Left colon (tissue), 2 donors: ENCODE measurements around the gene TMEM72. TPM values are rescaled to one million over a fixed set of nuclear protein-coding genes. Genes with fewer than 3 reads are reported as not detected.
A peak's percentile ranks its signal among the peaks of the same experiment; 100 is the strongest.
"Not testable (repeated sequence)": the region's sequence is repeated elsewhere in the genome, so short reads cannot be mapped to it uniquely, and the experiment has no call there.

Source experiments
- ATAC-seq: fragments of 200-7000 bp; cut with Tn5 transposase; one replicate; pipeline ENCODE4 v1.9.1; 2020; ENCODE audit warnings: mild to moderate bottlenecking, moderate library complexity
- DNase-seq, 2 donors: peaks; one replicate each; pipeline ENCODE4 v3.0.0-alpha.2; 2020
- intact Hi-C, 2 donors: fragments of 100-400 bp; cut with DNase I in 1 of 2; cut with micrococcal nuclease in 1 of 2; formaldehyde crosslinking; loops; one replicate each; pipeline versions ENCODE4 v1.11.2 to v1.14.0; 2022; cut with DNase I, micrococcal nuclease
- long read RNA-seq: library from polyadenylated mRNA; unstranded; transcript quantifications from one replicate; pipeline ENCODE4 v2.0.0, GENCODE V29; 2021
- total RNA-seq, 2 donors: library from RNA; stranded (reverse); fragmentation: NEBNext Ultra II Directional; extraction: Animal tissue kit (Norgen Biotek cat#: 25700); gene quantifications; one replicate each; pipeline ENCODE4 v1.2.1, GENCODE V29; 2021
- donor health status: DM: no; HTN: no; CAD: no.
- donor health status: DM: yes; HTN: yes; CAD: no.

TMEM72 gene
- total RNA-seq = 10 to 100 TPM; 25.0 to 33.1 TPM
- long read RNA-seq, transcript TMEM72-201 (5 exons, 3,009 nt) = major isoform, 12 of 26 reads
- long read RNA-seq, partial matches to known transcripts = 10 of 26 reads
- long read RNA-seq, other reads (novel, unspliced or antisense) = 4 of 26 reads

GRCh38 chr10:44911081-44911540 is at the start of gene TMEM72:
TSS of gene TMEM72 (plus strand) at chr10:44911337. CDS start at chr10:44911513, 176 bp downstream.
- intact Hi-C loops = no loop called here
- peak; percentile 69 to 80 for DNase-seq
- peak; percentile 90 for ATAC-seq

- intact Hi-C loops = no loop called here
- ATAC-seq (no peak), DNase-seq (no peak)
Observed at GRCh38 chr10:44862006-44862751, 49.0 kb upstream of the TMEM72 start.

DNA sequence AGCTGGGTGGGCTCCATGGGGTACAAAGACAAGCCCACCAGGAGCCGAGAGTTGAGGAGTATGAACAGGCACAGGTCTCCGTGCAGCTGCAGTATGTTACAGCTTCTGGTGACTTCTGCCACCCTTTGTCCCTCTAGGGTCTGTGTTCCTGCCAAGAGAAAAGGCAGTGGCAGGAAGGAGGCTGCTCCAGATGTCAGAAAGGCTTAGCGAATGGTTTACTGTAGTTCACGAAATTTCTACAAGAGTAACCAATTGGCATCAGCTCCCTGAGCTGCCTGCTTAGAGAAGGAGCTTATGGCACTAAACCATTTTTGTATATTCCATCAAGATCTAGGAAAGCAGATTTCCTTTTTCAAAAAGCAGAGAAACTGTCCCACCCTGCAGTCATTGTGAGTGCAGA is 48.2 kb upstream of the TMEM72 start:
- ATAC-seq (no peak), DNase-seq (no peak)
- intact Hi-C loops = no loop called here

GRCh38 chr10:44863344-44864047 is 47.6 kb upstream of the TMEM72 start:
- ATAC-seq (peak; percentile 25), DNase-seq (peak in 1 of 2 donors; percentile 33)
- intact Hi-C loops = no loop called here

GRCh38 chr10:44864051-44864450 is 47.1 kb upstream of the TMEM72 start:
- ATAC-seq = peak; percentile 81
- peak in 1 of 2 donors; percentile 64 for DNase-seq
- intact Hi-C loops = no loop called here

- ATAC-seq (peak; percentile 92), DNase-seq (peak; percentile 82 to 96)
- intact Hi-C loops = no loop called here
Observed at GRCh38 chr10:44864637-44865288, 46.4 kb upstream of the TMEM72 start.

DNA sequence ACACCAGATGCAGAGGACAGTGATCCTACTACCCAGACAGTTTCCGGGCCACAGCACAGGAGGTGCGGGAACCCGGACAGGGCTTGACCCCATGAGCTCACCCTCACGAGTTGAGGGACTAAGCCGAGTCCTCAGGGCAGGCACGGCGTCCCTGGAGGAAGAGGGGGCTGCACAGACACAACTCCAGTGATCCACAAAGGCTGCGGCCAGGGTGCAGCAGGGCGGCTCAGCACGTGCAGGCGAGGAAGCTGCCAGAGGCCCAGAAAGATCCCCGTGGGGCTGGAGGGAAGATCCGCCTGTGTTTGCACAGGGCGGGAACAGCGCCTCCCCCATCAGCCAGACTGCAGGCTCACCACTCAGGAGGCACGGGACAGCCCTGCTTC is 45.9 kb upstream of the TMEM72 start:
- DNase-seq (peak in 1 of 2 donors; percentile 26), ATAC-seq (peak; percentile 15)
- intact Hi-C loops = no loop called here

GRCh38 chr10:44866367-44866766 is 44.8 kb upstream of the TMEM72 start:
- intact Hi-C loops, ATAC-seq, DNase-seq: not testable (repeated sequence)

DNA sequence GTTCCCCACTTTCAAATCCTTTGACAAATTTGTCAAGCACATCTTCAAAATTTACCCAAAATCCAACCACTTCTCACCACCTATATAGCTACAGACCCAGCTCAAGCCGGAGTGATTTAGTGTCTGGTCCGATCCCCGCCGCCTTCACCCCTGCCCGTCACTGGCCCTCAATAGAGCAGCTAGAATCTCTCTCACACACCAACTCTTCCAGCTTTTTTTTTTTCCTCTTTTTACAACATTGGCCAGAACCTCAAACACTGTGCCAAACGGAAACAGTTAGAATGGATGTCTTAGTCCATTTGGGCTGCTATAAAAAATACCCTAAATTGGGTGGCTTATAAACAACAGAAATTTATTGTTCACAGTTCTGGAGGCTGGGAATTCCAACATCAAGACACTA is 41.1 kb upstream of the TMEM72 start:
- DNase-seq (no peak), ATAC-seq (no peak)
- intact Hi-C loops = no loop called here

- DNase-seq = peak in 1 of 2 donors; percentile 16
- ATAC-seq = no peak
- intact Hi-C loops = no loop called here
Observed at GRCh38 chr10:44873160-44873559, 38.0 kb upstream of the TMEM72 start.

DNA sequence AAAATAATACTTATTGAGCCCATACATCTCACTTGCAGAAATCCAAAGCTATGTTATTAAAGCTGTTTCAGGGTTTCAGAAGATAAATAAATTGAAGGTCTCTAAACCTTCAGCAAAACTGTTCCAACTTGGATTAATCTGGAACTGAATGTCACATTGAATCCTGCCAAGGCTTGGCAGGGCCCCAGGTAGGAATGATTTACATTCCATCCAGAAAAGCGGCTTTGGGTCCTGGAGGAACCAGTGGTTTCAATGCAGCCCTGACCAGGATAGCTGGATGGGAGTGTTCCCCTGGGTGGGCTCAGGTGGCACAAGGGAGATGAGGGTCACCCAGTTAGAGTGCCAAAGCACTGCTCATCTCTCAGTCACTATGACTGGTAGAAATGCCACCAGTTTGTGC is 37.0 kb upstream of the TMEM72 start:
- intact Hi-C loops = no loop called here
- no peak for ATAC-seq
- DNase-seq = peak in 1 of 2 donors; percentile 4

DNA sequence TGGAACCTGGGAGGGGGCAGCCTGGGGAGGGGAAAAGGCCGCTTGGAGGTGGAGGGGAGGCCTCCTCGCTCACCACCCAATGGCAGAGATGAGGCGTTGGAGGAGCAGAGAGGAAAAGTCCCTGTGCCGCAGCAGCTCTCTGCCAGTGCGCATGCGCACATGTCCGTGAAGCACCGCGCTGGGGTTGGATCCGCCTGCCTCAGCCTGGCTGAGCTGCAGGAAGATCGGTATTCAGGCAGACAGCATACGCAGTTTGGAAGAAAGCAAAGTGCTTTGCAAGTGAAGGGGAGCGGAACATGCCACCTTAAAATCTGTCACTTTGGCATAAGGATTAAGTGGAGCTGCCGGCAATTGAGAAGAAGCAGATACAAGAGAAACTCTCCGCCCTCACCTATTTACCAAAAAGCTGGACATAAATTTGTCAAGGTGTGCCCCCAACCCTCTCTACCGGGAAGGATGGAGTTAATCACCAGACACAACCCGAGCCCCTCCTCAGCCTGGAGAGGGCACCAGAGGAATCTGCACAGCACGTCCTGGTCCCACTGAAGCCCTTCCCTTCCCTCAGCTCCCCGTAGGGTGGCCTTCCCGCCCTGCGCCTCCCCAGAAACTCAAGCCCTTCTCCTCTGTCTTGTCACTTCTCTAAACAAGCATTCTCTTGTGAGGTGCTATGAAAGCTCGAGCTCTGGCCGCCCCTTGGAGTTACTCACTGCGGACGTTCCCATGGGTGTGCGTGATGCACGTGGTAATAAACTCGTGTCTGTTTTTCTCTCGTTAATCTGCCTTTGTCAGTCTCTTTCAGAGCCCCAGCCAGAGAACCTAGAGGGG is 32.2 kb upstream of the TMEM72 start:
- intact Hi-C loops = no loop called here
- peak; percentile 96 for ATAC-seq
- peak; percentile 85 to 86 for DNase-seq

DNA sequence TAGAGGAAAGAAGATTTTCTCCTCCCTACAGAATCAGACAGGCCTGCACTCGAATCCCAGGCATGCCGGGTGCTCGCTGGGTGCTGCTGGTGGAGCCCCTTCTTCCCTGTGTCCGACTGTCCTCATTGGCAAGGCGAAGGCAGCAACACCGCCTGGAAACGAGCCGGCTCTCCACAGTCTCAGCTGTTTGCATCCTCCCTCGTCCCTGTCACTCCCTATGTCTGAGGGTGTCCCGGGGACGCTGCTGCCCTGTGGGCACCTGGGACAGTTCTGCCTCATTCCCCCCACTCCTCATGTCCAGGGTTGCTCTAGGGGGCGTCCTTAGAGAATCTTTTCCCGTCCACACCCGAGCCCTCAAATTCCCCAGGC is 31.6 kb upstream of the TMEM72 start:
- ATAC-seq = no peak
- intact Hi-C loops = no loop called here
- no peak for DNase-seq

- intact Hi-C loops = no loop called here
- DNase-seq (no peak), ATAC-seq (no peak)
Observed at GRCh38 chr10:44880090-44880715, 30.9 kb upstream of the TMEM72 start.

- ATAC-seq = no peak
- intact Hi-C loops = no loop called here
- DNase-seq = no peak
Observed at GRCh38 chr10:44881649-44882048, 29.5 kb upstream of the TMEM72 start.

DNA sequence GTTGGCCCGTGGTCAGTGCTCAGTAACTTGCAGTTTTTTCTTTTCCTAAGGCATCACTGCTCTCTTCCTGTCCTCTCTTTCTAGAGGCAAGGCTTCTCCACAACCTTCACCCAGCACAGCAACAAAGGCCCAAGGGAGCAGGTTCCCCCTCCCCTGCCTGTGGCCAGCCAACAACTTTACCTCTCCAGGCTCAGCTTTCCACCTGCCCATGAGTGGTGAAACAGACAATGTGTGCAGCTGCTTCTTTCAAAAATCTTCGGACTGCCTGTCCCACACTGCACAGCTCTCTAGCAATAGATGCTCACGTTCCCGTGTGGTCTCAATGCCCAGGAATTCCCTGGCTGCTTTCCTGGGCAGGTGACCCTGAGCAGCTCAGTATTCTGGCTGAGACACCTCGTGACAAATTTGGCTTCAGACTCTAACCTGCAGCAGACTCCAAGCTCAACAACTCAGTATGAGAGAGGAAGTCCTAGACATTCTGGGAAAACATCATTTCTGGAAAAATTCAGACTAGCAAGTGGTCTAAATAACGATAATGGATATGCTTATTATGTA is 28.9 kb upstream of the TMEM72 start:
- intact Hi-C loops = no loop called here
- no peak for ATAC-seq

GRCh38 chr10:44883593-44884331 is 27.4 kb upstream of the TMEM72 start:
- no peak for ATAC-seq

More for the DNA sequence above, 28.9 kb upstream of the TMEM72 start:
- DNase-seq = no peak

More at GRCh38 chr10:44883593-44884331, 27.4 kb upstream of the TMEM72 start:
- DNase-seq = no peak
- intact Hi-C loops = no loop called here
